H7 (cell line): ENCODE results near the gene SYPL2. TPM values are rescaled to one million over a fixed set of nuclear protein-coding genes. Genes with fewer than 3 reads are reported as not detected.
A peak's percentile ranks its signal among the peaks of the same experiment; 100 is the strongest.

ENCODE experiments used
- DNase-seq: peaks from one replicate; pipeline ENCODE4 v3.0.0; 2012
- H3K27me3 ChIP-seq: 2 replicates; pipeline ENCODE4 v1.6.0; 2011; ENCODE audit warnings: mild to moderate bottlenecking, low read length; ENCODE audit not compliant: control insufficient read depth, insufficient read depth
- H3K36me3 ChIP-seq: replicated peaks from 2 replicates; pipeline ENCODE4 v1.5.1; 2011; ENCODE audit warnings: low read length; ENCODE audit not compliant: control insufficient read depth, insufficient read depth
- H3K4me3 ChIP-seq: 2 replicates; pipeline ENCODE4 v1.5.1; 2011; ENCODE audit warnings: low read depth, mild to moderate bottlenecking, control low read depth, low read length, moderate library complexity; ENCODE audit not compliant: insufficient read depth
- total RNA-seq: library from RNA; depleted of rRNA; stranded (reverse); fragments of >200 nt; shearing (Covaris generic); gene quantifications from 2 replicates; pipeline ENCODE4 v1.2.3, GENCODE V29; 2014

SYPL2 gene
- total RNA-seq, 1 experiment from 2014 or later: 1.1 TPM

- Histone ChIP-seq H3K4me3 (no peak overlapping the region), H3K36me3 (peaks cover 1% of the 10 kb centered on the region), H3K27me3 (no peaks in the 10 kb centered on the region)
- no peak for DNase-seq
Observed at GRCh38 chr1:109491372-109491771, 25.0 kb downstream of the SYPL2 start.

- no peak for DNase-seq
- peaks cover 1% of the 10 kb centered on the region for H3K36me3 ChIP-seq
- H3K4me3 ChIP-seq: no peak overlapping the region
- no peaks in the 10 kb centered on the region for H3K27me3 ChIP-seq
Observed at GRCh38 chr1:109492779-109493178, 26.4 kb downstream of the SYPL2 start.

GRCh38 chr1:109493227-109493626 is 26.9 kb downstream of the SYPL2 start:
- H3K36me3 ChIP-seq: peaks cover 1% of the 10 kb centered on the region
- no peak overlapping the region for H3K4me3 ChIP-seq
- no peaks in the 10 kb centered on the region for H3K27me3 ChIP-seq
- DNase-seq: no peak

- Histone ChIP-seq H3K36me3 (peaks cover 1% of the 10 kb centered on the region), H3K4me3 (peak within 1 kb of the TSS; percentile 94), H3K27me3 (no peaks in the 10 kb centered on the region)
- DNase-seq: peak; percentile 97
Observed at GRCh38 chr1:109493805-109494539, 27.6 kb downstream of the SYPL2 start, which contains the start of gene CYB561D1. CYB561D1 (plus strand) TSS chr1:109494094; CDS start chr1:109494140, 46 bp downstream.

- H3K27me3 ChIP-seq: no peaks in the 10 kb centered on the region
- H3K4me3 ChIP-seq: no peak overlapping the region
- no peaks in the 10 kb centered on the region; the same call in 1 of the 2 replicates for H3K36me3 ChIP-seq
- DNase-seq: no peak
Observed at GRCh38 chr1:109495738-109496137, 29.4 kb downstream of the SYPL2 start.

GRCh38 chr1:109497449-109498160 is 31.3 kb downstream of the SYPL2 start:
- Histone ChIP-seq H3K27me3 (no peaks in the 10 kb centered on the region), H3K4me3 (no peak overlapping the region), H3K36me3 (no peaks in the 10 kb centered on the region; the same call in 1 of the 2 replicates)
- no peak for DNase-seq

- Histone ChIP-seq H3K27me3 (no peaks in the 10 kb centered on the region), H3K36me3 (no peaks in the 10 kb centered on the region; the same call in 1 of the 2 replicates), H3K4me3 (no peak overlapping the region)
- DNase-seq: peak; percentile 84
Observed at GRCh38 chr1:109498161-109498801, 31.9 kb downstream of the SYPL2 start.

- Histone ChIP-seq H3K4me3 (no peak overlapping the region), H3K36me3 (no peaks in the 10 kb centered on the region; the same call in 1 of the 2 replicates), H3K27me3 (no peaks in the 10 kb centered on the region)
- no peak for DNase-seq
Observed at GRCh38 chr1:109499081-109499480, 32.7 kb downstream of the SYPL2 start.

GRCh38 chr1:109499661-109500536 is 33.6 kb downstream of the SYPL2 start:
- DNase-seq: peak; percentile 76
- Histone ChIP-seq H3K27me3 (no peaks in the 10 kb centered on the region; the same call in 1 of the 2 replicates), H3K4me3 (no peak overlapping the region), H3K36me3 (no peaks in the 10 kb centered on the region; the same call in 1 of the 2 replicates)

GRCh38 chr1:109500941-109501381 is 34.6 kb downstream of the SYPL2 start:
- DNase-seq: no peak
- H3K36me3 ChIP-seq: no peaks in the 10 kb centered on the region; the same call in 1 of the 2 replicates

GRCh38 chr1:109501644-109502363 is 35.5 kb downstream of the SYPL2 start:
- no peak for DNase-seq
- H3K27me3 ChIP-seq: peaks cover 4% of the 10 kb centered on the region
- H3K4me3 ChIP-seq: no peak overlapping the region
- H3K36me3 ChIP-seq: no peaks in the 10 kb centered on the region; the same call in 1 of the 2 replicates

More at GRCh38 chr1:109500941-109501381, 34.6 kb downstream of the SYPL2 start:
- Histone ChIP-seq H3K4me3 (no peak overlapping the region), H3K27me3 (peaks cover 1% of the 10 kb centered on the region)

- H3K4me3 ChIP-seq: no peak overlapping the region
- H3K36me3 ChIP-seq: no peaks in the 10 kb centered on the region; the same call in 1 of the 2 replicates
- peaks cover 8% of the 10 kb centered on the region for H3K27me3 ChIP-seq
- DNase-seq: no peak
Observed at GRCh38 chr1:109502364-109502851, 36.1 kb downstream of the SYPL2 start.

- Histone ChIP-seq H3K27me3 (peaks cover 23% of the 10 kb centered on the region), H3K36me3 (no peaks in the 10 kb centered on the region; the same call in 1 of the 2 replicates), H3K4me3 (no peak overlapping the region)
- DNase-seq: no peak
Observed at GRCh38 chr1:109503935-109504334, 37.6 kb downstream of the SYPL2 start.
